Mucosa of descending colon (tissue), 3 donors: ENCODE data around the gene INS. TPM values are rescaled to one million over a fixed set of nuclear protein-coding genes. Genes with fewer than 3 reads are reported as not detected.

Source experiments
- ATAC-seq: fragments of 200-7000 bp; cut with Tn5 transposase; one replicate; pipeline ENCODE4 v1.9.1; 2020; ENCODE audit warnings: mild to moderate bottlenecking, moderate library complexity
- DNase-seq, 3 donors: peaks; one replicate each; pipeline ENCODE4 v3.0.0-alpha.2; 2020
- H3K36me3 ChIP-seq: fragments of 200-600 bp; one replicate; pipeline ENCODE4 v1.8.0; 2021; ENCODE audit warnings: low read depth, mild to moderate bottlenecking
- H3K4me1 ChIP-seq: fragments of 200-600 bp; one replicate; pipeline ENCODE4 v1.8.0; 2021; ENCODE audit warnings: low read depth, mild to moderate bottlenecking
- H3K4me3 ChIP-seq: fragments of 200-600 bp; one replicate; pipeline ENCODE4 v1.8.0; 2021; ENCODE audit warnings: mild to moderate bottlenecking
- H3K9me3 ChIP-seq: fragments of 200-600 bp; one replicate; pipeline ENCODE4 v1.8.0; 2021; ENCODE audit warnings: mild to moderate bottlenecking
- CTCF ChIP-seq: fragments of 200-600 bp; IDR thresholded peaks from one replicate; pipeline ENCODE4 v1.8.0; 2022; ENCODE audit warnings: antibody characterized with exemption, mild to moderate bottlenecking
- intact Hi-C, 2 donors: fragments of 100-400 bp; cut with DNase I in 1 of 2; cut with micrococcal nuclease in 1 of 2; formaldehyde crosslinking; loops; one replicate each; pipeline versions ENCODE4 v1.11.0 to v1.11.1; 2022; cut with DNase I, micrococcal nuclease
- total RNA-seq, 3 donors: library from RNA; stranded (reverse); fragmentation: NEBNext Ultra II Directional in 2 of 3; extraction: Animal tissue kit (Norgen Biotek cat#: 25700) in 2 of 3; gene quantifications; one replicate each; pipeline versions ENCODE4 v1.2.1 to v1.2.4, GENCODE V29; 2021 to 2023
- donor health status: DM: no; HTN: no; CAD: no; lungs with moderate emphysema.
- donor health status: DM: no; HTN: no; CAD: no.
- donor health status: DM: no; HTN: yes; CAD: no.

The INS gene
- total RNA-seq, 3 donors from 2014 or later: not detected

DNA sequence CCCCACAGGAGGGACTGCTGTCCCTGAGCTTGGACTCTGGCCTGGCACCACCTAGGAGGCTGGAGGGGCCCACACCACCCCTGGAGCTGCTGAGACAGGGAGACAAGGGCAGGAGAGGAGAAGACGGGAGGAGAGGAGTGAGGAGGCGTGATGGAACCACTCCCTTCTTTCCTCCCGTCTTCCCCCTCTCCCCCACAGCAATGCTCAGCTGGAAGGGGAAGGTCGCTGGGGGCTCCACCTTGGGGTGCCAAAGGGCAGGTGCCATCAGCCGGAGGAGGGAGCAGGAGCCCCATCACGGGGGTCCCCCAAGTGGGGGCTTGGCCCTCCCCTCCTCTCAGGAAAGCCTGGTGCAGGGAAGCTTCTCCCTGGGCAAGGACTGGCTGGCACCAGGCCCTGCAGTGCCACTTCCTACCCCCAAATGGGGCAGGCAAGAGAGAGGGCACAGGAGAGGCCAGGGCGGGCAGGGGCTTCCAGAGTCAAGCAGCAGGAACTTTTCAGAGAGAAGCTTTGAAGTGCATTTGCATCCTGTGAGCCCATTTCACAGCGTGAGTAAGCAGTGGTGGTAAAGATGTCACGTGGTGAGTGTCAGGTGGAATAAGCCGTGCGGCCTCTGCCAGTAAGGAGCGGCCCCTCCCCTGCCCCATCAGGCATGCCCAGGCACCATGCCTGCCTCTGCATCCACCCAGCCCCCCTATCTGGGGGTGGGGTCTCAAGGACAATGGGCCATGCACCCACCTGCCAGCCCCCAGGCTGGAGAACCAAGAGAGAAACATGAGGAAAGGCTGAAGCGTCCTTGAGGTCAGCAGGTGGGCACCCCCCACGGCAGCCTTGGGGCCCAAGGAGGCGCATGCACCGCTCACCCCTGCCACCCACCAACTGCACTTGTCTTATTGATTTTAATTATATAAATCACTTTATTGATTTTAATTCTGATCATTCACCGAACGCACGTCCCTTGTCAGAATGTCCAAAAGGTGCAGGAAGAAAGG lies 26.7 kb downstream of the INS start:
- intact Hi-C loops: no loop called here
- H3K36me3 ChIP-seq: no peaks in the 10 kb centered on the region

DNA sequence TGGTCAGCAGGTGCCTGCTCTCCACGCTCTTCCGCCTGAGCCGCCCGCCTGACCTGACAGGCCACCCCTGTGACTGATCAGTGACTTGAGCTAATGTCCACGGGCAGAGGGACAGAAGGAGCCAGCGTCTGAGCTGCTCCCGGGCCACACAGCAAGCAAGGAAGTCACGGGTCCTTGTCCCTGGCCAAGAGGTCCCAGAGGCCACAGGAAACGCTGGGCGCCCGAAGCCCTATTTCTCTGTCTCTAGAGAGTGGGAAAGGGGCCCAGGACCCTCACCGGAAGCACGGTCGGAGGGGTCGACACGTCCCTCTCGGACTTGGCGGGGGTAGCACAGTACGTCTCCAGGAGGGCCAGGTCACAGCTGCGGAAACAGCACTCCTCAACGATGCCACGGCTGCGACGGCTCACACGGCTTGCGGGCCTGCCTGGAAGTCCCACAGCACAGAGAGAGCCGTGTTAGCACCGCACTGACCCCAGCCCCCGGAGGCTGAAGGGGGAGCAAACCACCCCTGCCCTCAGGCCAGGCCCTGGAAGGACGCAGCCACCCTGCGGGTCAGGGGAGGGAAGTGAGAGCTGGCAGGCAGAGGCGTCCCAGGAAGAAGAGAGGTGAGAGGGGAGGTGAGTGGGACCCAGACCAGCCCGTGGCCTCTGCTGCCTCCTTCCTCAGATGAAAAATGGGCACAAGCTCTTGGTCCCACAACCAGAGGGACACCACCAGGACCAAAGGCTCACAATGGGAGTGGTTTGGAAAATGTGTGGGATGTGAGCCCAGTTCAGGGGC lies 27.6 kb downstream of the INS start:
- no peak for ATAC-seq

More for the DNA sequence above, 26.7 kb downstream of the INS start:
- no peaks in the 10 kb centered on the region for H3K9me3 ChIP-seq
- ATAC-seq: no peak
- H3K4me1 ChIP-seq: peaks cover 5% of the 10 kb centered on the region
- no peak for TF ChIP-seq CTCF
- no peak overlapping the region for H3K4me3 ChIP-seq
- peak in 2 of 3 donors; percentile 8 to 28 for DNase-seq

GRCh38 chr11:2132874-2133240 lies 28.2 kb downstream of the INS start:
- intact Hi-C loops: no loop called here
- ATAC-seq (no peak), DNase-seq (peak in 2 of 3 donors; percentile 15 to 40)
- Histone ChIP-seq H3K9me3 (no peaks in the 10 kb centered on the region), H3K4me3 (no peak overlapping the region), H3K4me1 (peaks cover 5% of the 10 kb centered on the region), H3K36me3 (no peaks in the 10 kb centered on the region)
- TF ChIP-seq CTCF: no peak

More for the DNA sequence above, 27.6 kb downstream of the INS start:
- TF ChIP-seq CTCF: no peak
- intact Hi-C loops: no loop called here
- H3K4me1 ChIP-seq: peaks cover 5% of the 10 kb centered on the region
- H3K4me3 ChIP-seq: no peak overlapping the region
- peak in 2 of 3 donors; percentile 9 to 44 for DNase-seq
- H3K9me3 ChIP-seq: no peaks in the 10 kb centered on the region
- H3K36me3 ChIP-seq: no peaks in the 10 kb centered on the region

DNA sequence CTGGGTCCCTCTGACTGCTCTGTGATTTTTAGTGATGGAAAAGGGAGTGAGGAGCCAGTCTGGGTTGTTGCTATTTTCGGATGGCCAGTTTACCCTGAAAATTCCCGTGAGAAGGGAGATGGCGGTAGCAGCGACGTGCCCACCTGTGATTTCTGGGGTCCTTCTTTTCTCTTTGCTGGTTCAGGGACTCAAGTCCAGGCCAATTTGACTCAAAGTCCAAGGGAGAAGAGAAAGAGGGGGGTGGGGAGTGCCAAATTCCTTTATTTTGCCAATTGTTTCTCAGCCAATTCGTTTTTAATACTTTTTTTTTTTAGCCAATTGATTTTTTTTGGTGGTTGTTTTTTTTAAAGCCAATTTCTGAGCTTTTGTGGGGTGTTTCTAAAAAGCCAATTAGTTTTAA lies 28.8 kb downstream of the INS start:
- DNase-seq (no peak), ATAC-seq (no peak)
- no peak for TF ChIP-seq CTCF
- intact Hi-C loops: no loop called here
- H3K36me3 ChIP-seq: no peaks in the 10 kb centered on the region
- H3K4me3 ChIP-seq: no peak overlapping the region
- H3K9me3 ChIP-seq: no peaks in the 10 kb centered on the region
- no peaks in the 10 kb centered on the region for H3K4me1 ChIP-seq

DNA sequence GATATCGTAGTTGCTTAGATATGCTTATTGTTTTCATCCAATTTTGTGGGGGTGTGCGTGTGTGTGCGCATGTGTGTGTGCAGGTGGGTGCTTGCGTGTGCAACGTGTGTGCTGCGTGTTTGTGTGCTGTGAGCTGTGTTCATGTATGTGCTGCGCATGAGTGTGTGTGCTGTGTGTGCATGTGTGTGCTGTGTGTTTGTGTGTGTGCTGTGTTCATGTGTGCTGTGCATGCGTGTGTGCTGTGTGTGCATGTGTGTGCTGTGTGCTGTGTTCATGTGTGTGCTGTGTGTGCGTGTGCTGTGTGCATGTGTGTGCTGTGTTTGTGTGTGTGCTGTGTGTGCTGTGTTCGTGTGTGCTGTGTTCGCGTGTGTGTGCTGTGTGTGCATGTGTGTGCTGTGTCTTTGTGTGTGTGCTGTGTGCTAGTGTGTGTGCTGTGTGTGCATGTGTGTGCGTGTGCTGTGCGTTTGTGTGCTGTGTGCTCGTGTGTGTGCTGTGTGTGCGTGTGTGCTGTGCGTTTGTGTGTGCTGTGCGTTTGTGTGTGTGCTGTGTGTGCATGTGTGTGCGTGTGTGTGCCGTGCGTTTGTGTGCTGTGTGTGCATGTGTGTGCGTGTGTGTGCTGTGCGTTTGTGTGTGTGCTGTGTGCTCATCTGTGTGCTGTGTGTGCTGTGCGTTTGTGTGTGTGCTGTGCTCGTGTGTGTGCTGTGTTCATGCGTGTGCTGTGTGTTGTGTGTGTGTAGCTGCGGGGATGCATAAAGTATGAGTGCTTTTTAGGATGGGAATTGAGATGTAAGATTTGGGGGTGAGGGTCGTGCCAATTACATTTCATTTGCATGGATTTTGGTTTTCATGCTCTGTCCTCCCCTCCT lies 29.4 kb downstream of the INS start:
- H3K4me1 ChIP-seq: no peaks in the 10 kb centered on the region
- intact Hi-C loops: no loop called here
- no peak for TF ChIP-seq CTCF
- ATAC-seq (no peak), DNase-seq (peak in 1 of 3 donors; percentile 22)
- no peaks in the 10 kb centered on the region for H3K9me3 ChIP-seq
- H3K36me3 ChIP-seq: no peaks in the 10 kb centered on the region
- no peak overlapping the region for H3K4me3 ChIP-seq
